ENCODE data around the gene NANOS1.

DNA sequence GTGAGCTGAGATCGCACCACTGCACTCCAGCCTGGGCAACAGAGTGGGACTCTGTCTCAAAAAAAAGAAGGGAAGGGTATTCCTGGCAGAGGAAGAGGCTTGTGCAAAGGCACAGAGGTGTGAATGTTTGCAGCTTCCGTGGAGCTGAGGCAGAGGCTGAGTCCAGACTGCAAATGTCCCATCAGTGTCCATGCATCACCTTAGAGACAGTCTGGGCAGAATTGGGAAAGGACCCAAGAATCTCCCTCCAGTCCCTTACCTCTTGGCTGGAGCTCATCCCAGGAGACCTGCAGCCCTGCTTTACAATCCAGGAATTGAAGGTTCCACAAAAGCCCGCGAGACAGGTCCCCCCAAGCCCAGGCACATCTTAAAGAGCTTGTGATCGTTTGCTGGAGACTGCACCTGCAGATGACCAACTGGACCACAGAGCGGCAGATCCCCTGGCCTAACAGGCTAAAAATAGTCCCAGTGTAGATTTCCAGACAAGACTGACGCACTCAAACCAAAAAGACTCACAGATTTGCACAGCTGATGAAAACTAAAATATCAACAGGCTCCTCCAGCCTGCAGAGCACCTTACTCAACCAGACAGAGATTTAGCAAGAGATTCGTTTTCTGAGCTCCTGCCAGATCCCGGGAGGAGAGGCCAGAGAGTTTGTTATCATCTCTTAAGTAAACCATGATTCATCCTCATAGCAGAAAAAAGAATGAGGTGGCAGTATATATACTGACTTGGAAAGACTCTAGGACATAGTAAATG is 22.9 kb upstream of the NANOS1 start:
- TF ChIP-seq TAF1 (IDR thresholded peaks at IDR 0.05; ENCODE audit: borderline replicate concordance, insufficient read depth, low read length) (peak; percentile 22; the same call in 1 of the 2 replicates), POLR2AphosphoS5 (IDR thresholded peaks at IDR 0.05; ENCODE audit: low read depth, low read length) (no peak), REST (IDR thresholded peaks at IDR 0.05; ENCODE audit: insufficient read depth in 1 of 2, low read depth in 2 of 2, low read length in 2 of 2) (no peak)
